Right ventricle myocardium inferior (tissue), 1 donor: ENCODE data around the gene TM6SF1. TPM values are rescaled to one million over a fixed set of nuclear protein-coding genes. Genes with fewer than 3 reads are reported as not detected.
"Not testable (repeated sequence)": the region's sequence is repeated elsewhere in the genome, so short reads cannot be mapped to it uniquely, and the experiment has no call there.

Source experiments
- ATAC-seq: fragments of 200-7000 bp; cut with Tn5 transposase; one replicate; pipeline ENCODE4 v1.9.1; 2020; ENCODE audit warnings: mild to moderate bottlenecking, moderate library complexity
- DNase-seq: peaks from one replicate; pipeline ENCODE4 v3.0.0; 2021; ENCODE audit errors: missing footprints
- intact Hi-C: fragments of 100-400 bp; cut with DNase I; formaldehyde crosslinking; loops from one replicate; pipeline ENCODE4 v1.11.0; 2022
- microRNA-seq: library from miRNA; unstranded; fragments of <30 nt; microRNA quantifications from one replicate; pipeline ENCODE4 v1.2.0, GENCODE V29; 2020
- total RNA-seq: library from RNA; stranded (reverse); fragmentation: NEBNext Ultra II Directional; extraction: Animal tissue kit (Norgen Biotek cat#: 25700); gene quantifications from one replicate; pipeline ENCODE4 v1.2.1, GENCODE V29; 2021
- donor health status: DM: no; HTN: yes; CAD: no; lungs with severe emphysema.

Gene TM6SF1
- total RNA-seq, 1 donor from 2014 or later = 5.0 TPM

GRCh38 chr15:83160741-83161140 lies 53.3 kb downstream of the TM6SF1 start:
- no peak for DNase-seq

GRCh38 chr15:83163032-83163431 lies 55.6 kb downstream of the TM6SF1 start:
- ATAC-seq = no peak
- DNase-seq = no peak
- intact Hi-C loops = no loop called here

More at GRCh38 chr15:83160741-83161140, 53.3 kb downstream of the TM6SF1 start:
- ATAC-seq = no peak
- intact Hi-C loops = no loop called here

- intact Hi-C loops = no loop called here
- DNase-seq = no peak
- ATAC-seq = no peak
Measured at GRCh38 chr15:83164111-83164770, 56.8 kb downstream of the TM6SF1 start.

GRCh38 chr15:83164771-83165404 lies 57.4 kb downstream of the TM6SF1 start:
- intact Hi-C loops = no loop called here
- no peak for DNase-seq
- ATAC-seq = no peak

GRCh38 chr15:83166218-83166617 lies 58.8 kb downstream of the TM6SF1 start:
- no peak for DNase-seq
- intact Hi-C loops = no loop called here
- no peak for ATAC-seq

GRCh38 chr15:83166830-83167229 lies 59.4 kb downstream of the TM6SF1 start:
- DNase-seq (no peak), ATAC-seq (no peak)
- intact Hi-C loops = no loop called here

GRCh38 chr15:83169576-83169975 lies 62.1 kb downstream of the TM6SF1 start:
- intact Hi-C loops = not testable (repeated sequence)

GRCh38 chr15:83170474-83171165 lies 63.2 kb downstream of the TM6SF1 start:
- no peak for DNase-seq
- no peak for ATAC-seq
- intact Hi-C loops = no loop called here

More at GRCh38 chr15:83169576-83169975, 62.1 kb downstream of the TM6SF1 start:
- not testable (repeated sequence) for ATAC-seq, DNase-seq

- DNase-seq (no peak), ATAC-seq (no peak)
- intact Hi-C loops = no loop called here
Measured at GRCh38 chr15:83174891-83175290, 67.4 kb downstream of the TM6SF1 start.

- intact Hi-C loops = no loop called here
- DNase-seq (no peak), ATAC-seq (no peak)
Measured at GRCh38 chr15:83178390-83178789, 70.9 kb downstream of the TM6SF1 start.

- intact Hi-C loops = no loop called here
- ATAC-seq (no peak), DNase-seq (no peak)
Measured at GRCh38 chr15:83178869-83179325, 71.5 kb downstream of the TM6SF1 start.

GRCh38 chr15:83185561-83185960 lies 78.1 kb downstream of the TM6SF1 start:
- DNase-seq (no peak), ATAC-seq (no peak)
- intact Hi-C loops = no loop called here

Small RNAs within 50 kb of the gene (microRNA-seq; reads per million reads assigned to microRNA genes)
- gene MIR4515 = not detected

Other genes starting within 250 kb of the TM6SF1 start
- 53.7 TPM for gene HOMER2, start 154.9 kb upstream of the TM6SF1 start, total RNA-seq
- 12.8 TPM for gene RAMAC, start 121.4 kb upstream of the TM6SF1 start, total RNA-seq
- 11.1 TPM for gene C15orf40, start 96.0 kb upstream of the TM6SF1 start, total RNA-seq
- gene BTBD1, start 40.4 kb upstream of the TM6SF1 start, total RNA-seq = 150 TPM
- gene HDGFL3, start 100.2 kb downstream of the TM6SF1 start, total RNA-seq = 32.8 TPM
- 0.19 TPM for gene BNC1, start 177.0 kb downstream of the TM6SF1 start, total RNA-seq